NCI-H446 treated with DMSO at 0.1 percent for 48 hours (cell line): Measurements from ENCODE around the gene TRPC4AP.

Experiments used
- DNase-seq: peaks from one replicate; lab custom pipeline; 2025; lab: John Stamatoyannopoulos, UW

The TRPC4AP gene

GRCh38 chr20:34986311-34987287 is 106.0 kb downstream of the TRPC4AP start:
- no peak for DNase-seq

DNA sequence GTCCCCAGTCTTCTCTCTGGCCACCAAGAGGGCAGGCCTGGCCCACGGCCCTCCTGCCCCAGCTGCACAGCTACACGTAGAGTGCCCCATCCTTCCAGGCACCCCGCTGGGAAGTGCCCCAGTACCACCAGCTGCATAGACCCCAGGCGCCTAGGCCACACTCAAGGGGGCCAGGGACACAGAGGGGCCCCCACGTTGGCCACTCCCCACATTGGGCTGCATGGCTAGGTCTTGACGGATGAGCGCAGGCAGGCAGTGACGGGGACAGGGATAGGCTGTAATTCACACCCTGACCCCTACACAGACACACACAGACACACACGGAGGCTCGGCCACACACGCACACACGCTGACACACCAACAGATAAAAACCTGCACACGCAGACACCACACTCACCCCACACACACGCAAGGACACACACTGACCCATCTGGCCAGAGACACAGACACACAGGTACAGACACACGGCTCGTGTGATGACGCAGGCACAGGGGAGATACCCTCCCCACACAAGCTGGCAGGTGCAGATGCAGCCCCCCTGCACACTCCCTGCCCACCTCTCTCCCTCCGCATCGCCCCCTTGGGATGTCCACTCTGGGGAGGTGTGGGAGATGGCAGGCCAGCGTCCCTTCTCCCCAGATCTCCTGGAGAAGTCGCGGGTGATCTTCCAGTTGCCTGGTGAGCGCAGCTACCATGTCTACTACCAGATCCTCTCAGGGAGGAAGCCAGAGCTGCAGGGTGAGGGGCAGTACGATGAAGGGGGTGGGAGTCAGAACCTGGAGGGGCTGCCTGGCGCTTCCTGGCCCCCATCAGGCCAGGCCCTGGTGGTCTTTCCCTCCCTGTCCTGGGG is 106.9 kb downstream of the TRPC4AP start:
- no peak for DNase-seq

GRCh38 chr20:34984756-34985261 is 107.8 kb downstream of the TRPC4AP start:
- no peak for DNase-seq

DNA sequence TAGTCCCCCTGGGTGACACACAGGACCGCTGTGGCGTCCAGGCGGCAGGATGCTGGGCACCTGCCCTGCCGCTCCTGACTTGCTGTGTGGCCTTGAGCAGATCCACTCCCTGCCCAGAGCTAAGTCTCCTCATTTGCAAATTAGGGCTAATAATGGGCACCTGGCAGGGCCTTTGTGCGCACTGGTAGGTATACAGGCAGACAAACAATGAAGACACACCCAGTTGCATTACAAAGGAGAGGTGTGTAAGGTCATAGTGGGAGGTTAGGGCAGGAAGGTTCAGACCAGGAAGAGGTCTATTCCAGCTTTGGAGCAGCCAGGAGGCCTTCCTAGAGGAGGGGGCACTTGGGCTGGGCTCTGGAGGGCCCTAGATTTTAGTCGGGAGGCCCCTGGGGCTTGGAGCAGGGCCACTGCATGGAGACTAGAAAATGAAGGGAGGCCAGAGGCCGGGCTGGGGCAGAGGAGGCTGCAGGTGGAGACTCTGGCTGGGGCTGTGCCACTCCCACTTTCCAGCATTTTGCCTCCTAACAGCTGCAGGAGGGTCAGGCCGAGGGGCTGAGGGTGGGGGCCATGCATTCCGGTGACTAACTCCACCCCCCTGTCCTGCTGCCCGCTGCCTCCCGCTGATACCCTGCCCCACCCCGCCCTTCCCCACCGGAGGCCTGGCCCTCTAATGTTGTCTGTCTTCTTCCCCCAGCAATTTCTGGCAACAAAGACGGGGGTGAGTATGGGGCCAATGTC is 108.4 kb downstream of the TRPC4AP start:
- DNase-seq: no peak

DNA sequence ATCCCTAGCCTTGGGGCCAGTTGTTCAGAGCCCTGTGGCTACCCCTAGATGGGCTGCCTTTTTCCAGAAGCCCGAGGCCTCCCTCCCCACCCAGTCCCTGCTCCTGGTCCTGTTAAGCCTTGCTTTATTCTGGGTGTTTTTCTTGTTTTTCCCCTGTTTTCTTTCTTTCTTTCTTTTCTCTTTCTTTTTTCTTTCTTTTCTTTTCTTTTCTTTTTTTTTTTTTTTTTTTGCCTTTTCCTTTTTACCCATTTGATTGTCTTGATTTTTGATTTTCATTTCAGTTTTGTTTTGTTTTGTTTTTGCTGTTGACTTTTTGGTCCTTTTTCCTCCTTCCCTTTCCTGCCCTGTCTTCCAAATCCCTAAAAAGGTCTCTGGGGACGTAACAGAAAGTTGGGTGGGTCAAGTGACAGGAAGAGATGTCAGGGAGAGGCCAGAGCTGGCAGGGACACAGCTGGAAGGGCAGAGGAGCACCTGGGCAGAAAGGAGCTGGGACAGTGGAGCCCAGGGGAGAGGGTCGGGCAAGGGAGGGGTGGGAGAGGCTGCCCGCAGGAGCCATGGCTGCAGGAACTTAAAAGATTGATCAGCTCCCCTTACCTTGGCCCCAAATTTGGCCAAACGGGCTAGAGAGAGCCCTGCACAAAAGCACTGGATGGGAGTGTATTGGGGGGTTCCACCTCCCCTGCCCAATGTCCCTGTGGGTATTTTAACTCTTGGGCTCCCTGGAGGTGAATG is 109.4 kb downstream of the TRPC4AP start:
- DNase-seq: no peak

GRCh38 chr20:34982270-34983088 is 110.1 kb downstream of the TRPC4AP start:
- no peak for DNase-seq

DNA sequence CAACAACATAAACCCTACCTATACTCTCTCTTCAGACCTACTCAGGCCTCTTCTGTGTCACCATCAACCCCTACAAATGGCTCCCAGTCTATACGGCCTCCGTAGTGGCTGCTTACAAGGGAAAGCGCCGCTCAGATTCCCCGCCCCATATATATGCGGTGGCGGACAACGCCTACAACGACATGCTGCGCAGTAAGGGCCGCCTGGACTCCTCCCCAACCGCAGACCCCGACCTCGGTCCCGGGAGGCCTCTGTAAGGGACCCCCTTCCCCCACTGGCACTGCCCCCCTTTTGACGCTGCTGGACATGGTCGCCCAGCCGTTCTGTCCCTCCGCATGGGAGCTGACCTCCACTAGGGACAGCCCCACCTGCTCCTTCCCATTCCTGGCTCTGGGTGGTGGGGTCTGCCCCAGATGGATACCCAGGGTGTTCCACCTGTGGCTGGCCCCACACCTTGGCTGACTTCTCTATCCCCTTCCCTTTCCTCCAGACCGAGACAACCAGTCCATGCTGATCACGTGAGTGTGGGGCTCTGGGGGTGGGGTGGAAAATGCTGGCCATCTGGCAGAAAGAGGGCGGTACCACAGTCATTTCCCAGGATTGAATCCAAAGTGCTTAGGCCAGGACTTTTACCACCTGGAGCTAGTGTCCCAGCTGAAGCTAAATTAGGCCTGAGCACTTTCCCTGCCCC is 111.9 kb downstream of the TRPC4AP start:
- no peak for DNase-seq

- no peak for DNase-seq
These were observed 113.0 kb downstream of the TRPC4AP start for GRCh38 chr20:34979366-34980153.

GRCh38 chr20:34978092-34978744 is 114.4 kb downstream of the TRPC4AP start:
- no peak for DNase-seq

GRCh38 chr20:34977365-34978091 is 115.1 kb downstream of the TRPC4AP start:
- DNase-seq: no peak

DNA sequence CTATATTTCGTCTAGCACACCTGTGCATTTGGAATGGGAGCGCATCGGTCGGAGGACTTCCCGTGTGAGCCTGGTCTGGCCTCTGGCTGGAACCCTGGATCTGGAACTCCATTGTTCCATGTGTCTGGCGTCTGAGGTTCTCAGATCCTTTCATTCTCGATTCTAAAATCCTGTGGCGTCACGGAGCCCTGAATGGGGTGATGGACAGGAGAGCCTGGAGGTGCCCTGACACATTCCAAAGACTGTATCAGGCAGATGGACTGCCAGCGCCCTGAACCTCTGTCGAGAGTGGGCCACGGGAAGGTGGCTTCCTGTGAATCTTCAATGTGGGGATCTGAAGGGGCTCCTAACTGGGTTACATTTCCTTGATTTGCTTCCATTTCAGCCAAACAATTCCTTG is 116.3 kb downstream of the TRPC4AP start:
- no peak for DNase-seq

DNA sequence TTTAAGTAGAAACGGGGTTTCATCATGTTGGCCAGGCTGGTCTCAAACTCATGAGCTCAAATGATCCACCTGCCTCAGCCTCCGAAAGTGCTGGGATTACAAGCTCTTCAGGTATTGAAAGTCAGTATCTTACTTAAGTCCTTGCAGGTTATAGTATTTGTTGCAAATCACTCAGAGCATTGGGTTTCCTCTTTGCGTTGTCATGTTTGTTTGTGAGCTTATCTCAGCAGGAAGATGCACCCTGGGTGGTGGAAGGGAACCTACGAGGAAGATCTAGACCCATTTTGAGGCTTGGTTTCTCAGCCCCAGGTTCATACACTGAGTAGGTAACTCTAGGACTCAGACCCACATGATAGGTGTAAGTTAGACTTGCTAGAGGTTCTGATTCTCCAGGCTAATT is 118.4 kb downstream of the TRPC4AP start:
- DNase-seq: no peak

DNA sequence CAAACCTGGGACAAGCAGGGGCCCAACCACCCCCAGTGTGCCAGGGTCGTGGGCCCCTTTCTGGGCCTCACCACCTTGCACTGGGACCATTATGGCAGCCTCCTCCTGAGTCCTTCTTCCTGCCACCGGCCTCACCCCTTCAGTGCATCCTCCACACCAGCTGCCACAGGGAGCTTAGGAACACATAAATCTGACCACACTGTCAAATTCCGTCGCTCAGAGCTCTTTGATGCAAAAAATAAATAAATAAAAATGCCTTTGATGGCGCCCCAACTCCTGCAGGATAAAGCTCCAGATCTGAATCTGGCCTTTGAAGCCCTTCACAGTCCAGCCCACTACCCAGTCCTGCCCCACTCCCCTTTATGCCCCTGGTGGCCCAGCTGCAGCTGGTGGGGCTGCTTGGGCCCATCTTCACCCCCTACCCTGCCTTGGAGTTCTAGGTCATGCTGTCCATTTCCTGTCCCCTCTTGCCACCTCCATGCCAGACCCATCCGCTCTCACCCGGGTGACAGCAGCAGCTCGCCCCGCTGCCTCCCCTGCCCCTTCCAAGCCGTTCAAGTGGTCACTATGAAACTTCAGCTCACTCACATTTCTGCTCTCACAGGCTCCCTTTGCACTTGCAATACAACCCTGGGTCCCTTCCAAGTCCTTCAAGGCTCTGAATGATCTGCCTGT is 120.9 kb downstream of the TRPC4AP start:
- no peak for DNase-seq

- no peak for DNase-seq
These were observed 121.6 kb downstream of the TRPC4AP start for GRCh38 chr20:34970846-34971560.

- DNase-seq: no peak
These were observed 122.3 kb downstream of the TRPC4AP start for GRCh38 chr20:34970193-34970840.
